ENCODE data around the gene FN1.

FN1 gene

GRCh38 chr2:215454519-215455246, 18.8 kb upstream of the FN1 start:
- peak; percentile 77 for DNase-seq (ENCODE audit: low read depth)
- H3K4me3 ChIP-seq (ENCODE audit: low read depth, low read length): no peak overlapping the region
- peak; percentile 81 for TF ChIP-seq CTCF (conservative IDR thresholded peaks at IDR 0.05; ENCODE audit: low read depth, low read length)

GRCh38 chr2:215452725-215453124, 16.9 kb upstream of the FN1 start:
- no peak for TF ChIP-seq CTCF (conservative IDR thresholded peaks at IDR 0.05; ENCODE audit: low read depth, low read length)
- no peak overlapping the region for H3K4me3 ChIP-seq (ENCODE audit: low read depth, low read length)

GRCh38 chr2:215451012-215451756, 15.3 kb upstream of the FN1 start:
- no peak for TF ChIP-seq CTCF (conservative IDR thresholded peaks at IDR 0.05; ENCODE audit: low read depth, low read length)
- no peak overlapping the region for H3K4me3 ChIP-seq (ENCODE audit: low read depth, low read length)
- peak; percentile 28 for DNase-seq (ENCODE audit: low read depth)

More at GRCh38 chr2:215452725-215453124, 16.9 kb upstream of the FN1 start:
- DNase-seq (ENCODE audit: low read depth): no peak

GRCh38 chr2:215450188-215451011, 14.5 kb upstream of the FN1 start:
- TF ChIP-seq CTCF (conservative IDR thresholded peaks at IDR 0.05; ENCODE audit: low read depth, low read length): no peak
- no peak overlapping the region for H3K4me3 ChIP-seq (ENCODE audit: low read depth, low read length)
- DNase-seq (ENCODE audit: low read depth): no peak

GRCh38 chr2:215447673-215448081, 11.8 kb upstream of the FN1 start:
- TF ChIP-seq CTCF (conservative IDR thresholded peaks at IDR 0.05; ENCODE audit: low read depth, low read length): no peak
- no peak for DNase-seq (ENCODE audit: low read depth)
- H3K4me3 ChIP-seq (ENCODE audit: low read depth, low read length): no peak overlapping the region

GRCh38 chr2:215447056-215447455, 11.2 kb upstream of the FN1 start:
- no peak for TF ChIP-seq CTCF (conservative IDR thresholded peaks at IDR 0.05; ENCODE audit: low read depth, low read length)

More at GRCh38 chr2:215447056-215447455, 11.2 kb upstream of the FN1 start:
- peak; percentile 23 for DNase-seq (ENCODE audit: low read depth)
- no peak overlapping the region for H3K4me3 ChIP-seq (ENCODE audit: low read depth, low read length)

All from choroid plexus epithelial cell (primary cell).